OCI-LY3 (cell line): ENCODE measurements around the gene CSNK1A1.

Experiments used
- H2AFZ ChIP-seq: fragments of 200-600, 300-600 bp; shearing (Covaris generic); 2 replicates; pipeline ENCODE4 v1.6.0; 2014; ENCODE audit warnings: antibody characterized with exemption, low read depth, low read length
- H3K27ac ChIP-seq: fragments of 200-600, 300-600 bp; sonication (generic); 2 replicates; pipeline ENCODE4 v1.5.1; 2014; ENCODE audit warnings: mild to moderate bottlenecking, low read length, moderate library complexity, mixed read lengths
- H3K27me3 ChIP-seq: fragments of 200-600, 300-600 bp; sonication (generic); 2 replicates; pipeline ENCODE4 v1.6.1; 2014; ENCODE audit warnings: low read depth, low read length, mixed read lengths
- H3K36me3 ChIP-seq: fragments of 200-600, 300-600 bp; sonication (generic); replicated peaks from 2 replicates; pipeline ENCODE3; 2014; ENCODE audit warnings: low read depth, low read length, mixed read lengths
- H3K4me1 ChIP-seq: fragments of 300-600, 200-600 bp; sonication (generic); 2 replicates; pipeline ENCODE4 v1.6.1; 2014; ENCODE audit warnings: low read length, mixed read lengths
- H3K4me2 ChIP-seq: fragments of 200-600, 300-600 bp; sonication (generic); 2 replicates; pipeline ENCODE4 v1.6.1; 2014; ENCODE audit warnings: low read length, mixed read lengths
- H3K4me3 ChIP-seq: fragments of 300-600, 200-600 bp; sonication (generic); 2 replicates; pipeline ENCODE4 v1.5.1; 2014; ENCODE audit warnings: antibody characterized with exemption, mild to moderate bottlenecking, low read length, moderate library complexity
- H3K79me2 ChIP-seq: fragments of 300-600, 200-600 bp; shearing (Covaris generic); 2 replicates; pipeline ENCODE4 v1.6.1; 2014; ENCODE audit warnings: mild to moderate bottlenecking, low read length, mixed read lengths
- H3K9ac ChIP-seq: fragments of 300-600, 200-600 bp; shearing (Covaris generic); 2 replicates; pipeline ENCODE4 v1.6.0; 2014; ENCODE audit warnings: mild to moderate bottlenecking, low read length, moderate library complexity
- H3K9me3 ChIP-seq: fragments of 200-600, 300-600 bp; shearing (Covaris generic); 2 replicates; pipeline ENCODE4 v1.6.1; 2014; ENCODE audit warnings: low read length, mixed read lengths; ENCODE audit not compliant: insufficient read depth
- H4K20me1 ChIP-seq: fragments of 200-600, 300-600 bp; sonication (generic); 2 replicates; pipeline ENCODE4 v1.6.1; 2016; ENCODE audit warnings: low read length, mixed read lengths; ENCODE audit not compliant: insufficient read depth
- EZH2phosphoT487 ChIP-seq: fragments of 200-600 bp; shearing (Covaris generic); IDR thresholded peaks from 2 replicates; pipeline ENCODE4 v1.6.1; 2018; ENCODE audit warnings: antibody characterized with exemption, mixed run types, low read depth
- TF ChIP-seq, protein P1 (sequence below): fragments of 200-600, 300-600 bp; sonication (generic); IDR thresholded peaks from 2 replicates; pipeline ENCODE4 v1.5.1; 2014; ENCODE audit warnings: antibody characterized with exemption, low read length, low read depth

Gene CSNK1A1

DNA sequence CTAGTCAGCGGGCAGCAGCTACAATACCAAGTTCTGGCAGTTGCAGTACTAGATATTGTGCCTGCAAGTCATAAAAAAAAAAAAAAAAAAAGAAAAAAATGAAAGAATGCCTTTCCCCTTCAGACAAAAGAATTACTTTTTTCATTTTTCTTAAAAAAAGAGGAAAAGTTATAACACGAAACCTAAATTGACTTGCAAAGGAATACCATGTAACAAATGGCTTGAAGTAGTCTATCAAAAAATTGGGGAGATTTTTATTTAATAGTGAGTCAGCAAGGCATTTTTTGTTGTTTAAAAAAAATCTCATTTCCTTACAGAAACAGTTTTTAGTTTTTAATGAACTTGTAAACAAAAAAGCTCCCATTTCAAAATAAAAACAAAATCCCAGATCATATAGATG lies 55.6 kb downstream of the CSNK1A1 start:
- peaks cover 9% of the 10 kb centered on the region for H3K36me3 ChIP-seq
- no peak overlapping the region for H3K9ac ChIP-seq
- H3K79me2 ChIP-seq = no peaks in the 10 kb centered on the region
- H2AFZ ChIP-seq = no peak overlapping the region
- no peak overlapping the region for H3K27ac ChIP-seq
- H3K4me3 ChIP-seq = no peak overlapping the region
- TF ChIP-seq, protein P1, sequence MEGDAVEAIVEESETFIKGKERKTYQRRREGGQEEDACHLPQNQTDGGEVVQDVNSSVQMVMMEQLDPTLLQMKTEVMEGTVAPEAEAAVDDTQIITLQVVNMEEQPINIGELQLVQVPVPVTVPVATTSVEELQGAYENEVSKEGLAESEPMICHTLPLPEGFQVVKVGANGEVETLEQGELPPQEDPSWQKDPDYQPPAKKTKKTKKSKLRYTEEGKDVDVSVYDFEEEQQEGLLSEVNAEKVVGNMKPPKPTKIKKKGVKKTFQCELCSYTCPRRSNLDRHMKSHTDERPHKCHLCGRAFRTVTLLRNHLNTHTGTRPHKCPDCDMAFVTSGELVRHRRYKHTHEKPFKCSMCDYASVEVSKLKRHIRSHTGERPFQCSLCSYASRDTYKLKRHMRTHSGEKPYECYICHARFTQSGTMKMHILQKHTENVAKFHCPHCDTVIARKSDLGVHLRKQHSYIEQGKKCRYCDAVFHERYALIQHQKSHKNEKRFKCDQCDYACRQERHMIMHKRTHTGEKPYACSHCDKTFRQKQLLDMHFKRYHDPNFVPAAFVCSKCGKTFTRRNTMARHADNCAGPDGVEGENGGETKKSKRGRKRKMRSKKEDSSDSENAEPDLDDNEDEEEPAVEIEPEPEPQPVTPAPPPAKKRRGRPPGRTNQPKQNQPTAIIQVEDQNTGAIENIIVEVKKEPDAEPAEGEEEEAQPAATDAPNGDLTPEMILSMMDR = no peak
- TF ChIP-seq EZH2phosphoT487 = no peak
- H3K27me3 ChIP-seq = no peaks in the 10 kb centered on the region
- H3K4me1 ChIP-seq = no peaks in the 10 kb centered on the region
- no peak overlapping the region for H3K4me2 ChIP-seq
- no peaks in the 10 kb centered on the region for H3K9me3 ChIP-seq
- no peaks in the 10 kb centered on the region for H4K20me1 ChIP-seq

DNA sequence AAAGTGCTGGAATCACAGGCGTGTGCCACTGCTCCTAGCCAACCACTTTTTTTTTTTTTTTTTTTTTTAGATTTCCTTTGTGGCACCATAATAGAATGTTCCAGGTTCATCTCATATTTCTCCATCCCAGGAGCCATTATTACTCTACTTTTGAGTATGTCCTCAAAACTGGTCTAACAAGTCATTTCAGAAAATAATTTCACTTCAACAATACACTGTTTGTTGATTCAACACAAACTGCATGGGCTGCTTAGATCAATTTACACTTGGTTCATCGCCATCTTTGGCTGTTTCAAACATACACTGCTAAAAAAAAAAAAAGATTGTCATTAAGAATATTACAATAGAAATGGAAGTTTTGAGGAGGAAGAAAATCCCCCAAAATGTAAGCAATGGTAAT lies 57.9 kb downstream of the CSNK1A1 start:
- H3K27me3 ChIP-seq = no peaks in the 10 kb centered on the region
- H3K27ac ChIP-seq = no peak overlapping the region
- no peak overlapping the region for H3K4me2 ChIP-seq
- H3K4me3 ChIP-seq = no peak overlapping the region
- TF ChIP-seq, protein P1 = no peak
- no peak for TF ChIP-seq EZH2phosphoT487
- H3K4me1 ChIP-seq = no peaks in the 10 kb centered on the region
- no peaks in the 10 kb centered on the region for H3K79me2 ChIP-seq
- no peak overlapping the region for H3K9ac ChIP-seq
- H4K20me1 ChIP-seq = no peaks in the 10 kb centered on the region
- no peak overlapping the region for H2AFZ ChIP-seq
- no peaks in the 10 kb centered on the region for H3K9me3 ChIP-seq
- peaks cover 4% of the 10 kb centered on the region for H3K36me3 ChIP-seq

DNA sequence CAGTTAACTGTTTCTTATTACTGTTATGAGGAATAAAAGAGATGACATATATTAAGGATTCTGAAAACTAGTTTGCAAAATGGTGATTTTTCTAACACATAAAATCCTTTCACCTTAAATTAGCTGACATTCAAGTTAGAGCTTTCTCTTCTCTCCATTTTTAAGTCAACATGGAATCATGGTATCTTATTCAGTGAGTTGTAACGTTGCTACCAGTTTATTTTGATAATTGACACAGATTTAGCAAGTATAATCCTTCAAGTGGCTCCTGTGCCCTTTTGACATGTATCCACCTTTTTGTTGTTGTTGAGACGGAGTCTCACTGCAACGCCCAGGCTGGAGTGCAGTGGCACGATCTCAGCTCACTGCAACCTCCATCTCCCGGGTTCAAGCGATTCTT lies 58.5 kb downstream of the CSNK1A1 start:
- Histone ChIP-seq H3K9me3 (no peaks in the 10 kb centered on the region), H3K9ac (no peak overlapping the region), H3K4me1 (no peaks in the 10 kb centered on the region), H2AFZ (no peak overlapping the region), H3K27ac (no peak overlapping the region), H3K4me3 (no peak overlapping the region), H4K20me1 (no peaks in the 10 kb centered on the region), H3K36me3 (peaks cover 4% of the 10 kb centered on the region), H3K4me2 (no peak overlapping the region), H3K79me2 (no peaks in the 10 kb centered on the region), H3K27me3 (no peaks in the 10 kb centered on the region)
- TF ChIP-seq EZH2phosphoT487 = no peak
- TF ChIP-seq, protein P1 = no peak

DNA sequence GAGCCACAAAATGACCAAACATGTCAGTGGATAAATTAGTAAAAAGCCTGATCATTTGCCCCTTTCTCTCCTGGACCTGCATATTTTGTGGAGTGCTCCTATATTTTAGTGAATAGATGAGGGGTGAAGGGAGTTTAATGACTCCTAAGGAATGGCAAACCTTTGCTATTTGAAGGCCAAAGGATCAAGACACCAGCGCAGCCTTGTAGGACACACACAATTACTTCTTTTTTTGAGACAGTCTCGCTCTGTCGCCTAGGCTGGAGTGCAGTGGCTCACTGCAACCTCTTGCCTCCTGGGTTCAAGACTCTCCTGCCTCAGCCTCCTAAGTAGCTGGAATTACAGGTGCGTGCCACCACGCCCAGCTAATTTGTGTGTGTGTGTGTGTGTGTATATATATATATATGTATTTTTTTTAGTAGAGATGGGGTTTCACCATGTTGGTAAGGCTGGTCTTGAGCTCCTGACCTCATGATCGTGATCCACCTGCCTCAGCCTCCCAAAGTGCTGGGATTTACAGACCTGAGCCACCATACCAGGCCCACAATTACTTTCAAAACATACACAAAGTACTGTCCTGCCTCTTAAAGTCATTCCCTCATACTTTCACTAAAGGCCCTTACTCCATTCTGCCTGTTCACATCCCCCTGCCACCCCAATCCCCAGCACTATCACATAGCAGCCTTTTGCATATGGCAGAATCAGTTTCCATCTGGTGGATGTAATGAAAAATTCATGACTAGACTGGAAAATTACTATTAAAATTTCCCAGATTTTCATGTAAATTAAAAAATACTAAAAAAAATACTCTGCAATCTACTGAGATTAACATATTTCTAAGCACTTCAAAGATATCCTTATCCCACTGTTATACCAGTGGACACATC lies 60.4 kb downstream of the CSNK1A1 start:
- Histone ChIP-seq H3K27me3 (no peaks in the 10 kb centered on the region), H3K9ac (no peak overlapping the region), H3K4me1 (no peaks in the 10 kb centered on the region), H3K4me2 (no peak overlapping the region), H2AFZ (no peak overlapping the region), H3K36me3 (peaks cover 4% of the 10 kb centered on the region), H3K27ac (no peak overlapping the region), H3K9me3 (no peaks in the 10 kb centered on the region), H3K79me2 (no peaks in the 10 kb centered on the region), H4K20me1 (no peaks in the 10 kb centered on the region), H3K4me3 (no peak overlapping the region)
- no peak for TF ChIP-seq EZH2phosphoT487
- TF ChIP-seq, protein P1 = no peak
